HepG2 (cell line): ENCODE measurements around the gene HDAC5. TPM values are rescaled to one million over a fixed set of nuclear protein-coding genes. Genes with fewer than 3 reads are reported as not detected.

ENCODE experiments used
- ATAC-seq: fragments of 200-7000 bp; cut with Tn5 transposase; 3 replicates; pipeline ENCODE4 v1.9.1; 2020; ENCODE audit warnings: mild to moderate bottlenecking, moderate library complexity
- BruUV-seq: library from RNA; stranded (reverse); fragments of 400-500 nt; replicated peaks from 2 replicates; lab custom pipeline; 2021; lab: Mats Ljungman, UMichigan
- CTCF ChIA-PET: fragments of 300-600 bp; formaldehyde crosslinking; extraction: SDS; loops from one replicate; lab custom pipeline; 2021; ENCODE audit warnings: low total read pairs, inconsistent platforms, low intra/inter-chr PET ratio; lab: Yijun Ruan, JAX
- POLR2A ChIA-PET: fragments of 350-600 bp; sonication (Branson Sonifier 250); formaldehyde crosslinking; loops from one replicate; lab custom pipeline; 2020; ENCODE audit warnings: antibody characterized with exemption, inconsistent platforms; lab: Yijun Ruan, JAX
- DNase-seq: peaks from one replicate; pipeline ENCODE4 v3.0.0-alpha.2; 2015; ENCODE audit warnings: low spot score
- FAIRE-seq: peaks from 3 replicates; lab custom pipeline; 2011; peaks lifted over from hg19 to GRCh38; lab: Jason Lieb, UNC
- H2AFZ ChIP-seq: one replicate; pipeline ENCODE4 v1.6.1; 2011; ENCODE audit warnings: low read length, inconsistent platforms
- H3K27ac ChIP-seq: fragments of 300-600 bp; 3 replicates; pipeline ENCODE4 v1.8.0; 2011; ENCODE audit warnings: mixed run types, mild to moderate bottlenecking, mixed read lengths, low read length, inconsistent platforms; ENCODE audit not compliant: insufficient read depth; ENCODE audit errors: extremely low read length
- H3K27me3 ChIP-seq, 2 experiments: fragments of 200-600 bp in 1 of 2; 2 replicates in 1 of 2; 3 replicates in 1 of 2; pipeline versions ENCODE4 v1.6.0 to v1.8.0; 2011; ENCODE audit warnings: low read length in 2 of 2, mild to moderate bottlenecking in 2 of 2, moderate library complexity in 2 of 2, inconsistent platforms in 1 of 2; ENCODE audit not compliant: insufficient read depth in 2 of 2, control insufficient read depth in 1 of 2
- H3K36me3 ChIP-seq, 2 experiments: fragments of 200-600 bp in 1 of 2; replicated peaks in 1 of 2; 2 replicates in 1 of 2; 3 replicates in 1 of 2; pipeline versions ENCODE4 v1.5.1 to v1.8.0; 2011; ENCODE audit warnings: low read length in 2 of 2, inconsistent platforms in 1 of 2; ENCODE audit not compliant: insufficient read depth in 2 of 2, control insufficient read depth in 1 of 2
- H3K4me1 ChIP-seq: 2 replicates; pipeline ENCODE4 v1.5.1; 2012; ENCODE audit warnings: low read length, inconsistent platforms; ENCODE audit not compliant: insufficient read depth
- H3K4me2 ChIP-seq: 2 replicates; pipeline ENCODE4 v1.6.0; 2011; ENCODE audit warnings: low read depth, low read length, inconsistent platforms
- H3K4me3 ChIP-seq, 3 experiments: fragments of 200-600 bp in 1 of 3; sonication (generic), shearing (Covaris generic) in 1 of 3; replicated peaks in 1 of 3; 2 replicates each; pipeline ENCODE4 v1.5.1; 2011 to 2016; ENCODE audit warnings: low read length in 3 of 3, inconsistent platforms in 2 of 3, low read depth in 2 of 3, mild to moderate bottlenecking in 2 of 3, control low read depth in 1 of 3, mixed read lengths in 1 of 3; ENCODE audit not compliant: insufficient read depth in 1 of 3
- H3K79me2 ChIP-seq: one replicate; pipeline ENCODE4 v1.6.1; 2011; ENCODE audit warnings: low read length, inconsistent platforms; ENCODE audit not compliant: insufficient read depth
- H3K9ac ChIP-seq: 2 replicates; pipeline ENCODE4 v1.6.0; 2011; ENCODE audit warnings: mild to moderate bottlenecking, low read depth, low read length, inconsistent platforms; ENCODE audit not compliant: insufficient read depth
- H3K9me3 ChIP-seq: 2 replicates; pipeline ENCODE4 v1.5.1; 2012; ENCODE audit warnings: mild to moderate bottlenecking, low read length
- H4K20me1 ChIP-seq: 2 replicates; pipeline ENCODE4 v1.6.0; 2011; ENCODE audit warnings: inconsistent platforms, mild to moderate bottlenecking, low read length, moderate library complexity; ENCODE audit not compliant: insufficient read depth
- ETV5 ChIP-seq: IDR thresholded peaks from 2 replicates; pipeline ENCODE4 v1.6.1; 2018; ENCODE audit warnings: missing biosample characterization, missing genetic modification reagents, inconsistent platforms, borderline replicate concordance
- FOXO1 ChIP-seq: sonication (generic); formaldehyde crosslinking; IDR thresholded peaks from 2 replicates; pipeline ENCODE4 v1.4.0; 2020; ENCODE audit warnings: missing genetic modification reagents
- GATA4 ChIP-seq: sonication (generic); IDR thresholded peaks from 2 replicates; pipeline ENCODE4 v1.6.1; 2016; ENCODE audit warnings: antibody characterized with exemption, low read depth, borderline replicate concordance
- HES4 ChIP-seq: sonication (generic); formaldehyde crosslinking; IDR thresholded peaks from 2 replicates; pipeline ENCODE4 v1.9.0; 2021; ENCODE audit warnings: mild to moderate bottlenecking, missing genetic modification reagents, borderline replicate concordance
- NFE2L2 ChIP-seq: fragments of 150-350 bp; IDR thresholded peaks from 2 replicates; pipeline ENCODE4 v1.6.1; 2014; ENCODE audit warnings: low read length
- SRSF9 ChIP-seq: fragments of 200-400 bp; formaldehyde crosslinking; IDR thresholded peaks from 2 replicates; pipeline ENCODE4 v1.6.1; 2018; ENCODE audit warnings: borderline replicate concordance, mild to moderate bottlenecking, low read depth, low read length; ENCODE audit not compliant: insufficient read depth, poor library complexity, severe bottlenecking
- TEAD2 ChIP-seq: sonication (generic); formaldehyde crosslinking; IDR thresholded peaks from 2 replicates; pipeline ENCODE4 v1.9.0; 2021; ENCODE audit warnings: missing genetic modification reagents
- TGIF2 ChIP-seq: IDR thresholded peaks from 2 replicates; pipeline ENCODE4 v1.6.1; 2016; ENCODE audit warnings: control low read depth, missing compliant biosample characterization
- WGBS: methylation state at CpG from one replicate; pipeline ENCODE4 v1.1.6; 2017; ENCODE audit warnings: low lambda C conversion rate; 5-methylcytosine and 5-hydroxymethylcytosine counted together
- in situ Hi-C: cut with HindIII; loops from 2 replicates; pipeline ENCODE4 v1.10.0; 2017; ENCODE audit warnings: low pct_unique_long_range_greater_than_20kb; ENCODE audit not compliant: extremely low pct_ligation_motif_present
- intact Hi-C: fragments of 100-400 bp; cut with micrococcal nuclease; formaldehyde crosslinking; loops from one replicate; pipeline ENCODE4 v1.10.0; 2022; ENCODE audit not compliant: unreplicated experiment
- polyA plus RNA-seq, 8 experiments: library from polyadenylated mRNA; depleted of rRNA in 3 of 8; stranded (reverse) in 7 of 8; unstranded in 1 of 8; fragments of >200 nt; fragmentation: Illumina TruSeq in 4 of 8; extraction: Trizol in 4 of 8; gene quantifications; 2 replicates each; pipeline versions ENCODE4 v1.2.1 to v1.2.3, GENCODE V29; 2011 to 2016; ENCODE audit warnings: low read depth in 4 of 8, missing spikeins in 1 of 8, mixed read lengths in 1 of 8; ENCODE audit not compliant: insufficient read depth in 1 of 8
- total RNA-seq, 5 experiments: library from RNA; depleted of rRNA; stranded (reverse); fragments of >200 nt; fragmentation: Illumina TruSeq; extraction: Trizol; gene quantifications; 2 replicates each; pipeline ENCODE4 v1.2.3, GENCODE V29; 2016; ENCODE audit warnings: low read depth in 1 of 5
- TF ChIP-seq, protein P1 (sequence below): sonication (generic); formaldehyde crosslinking; IDR thresholded peaks from 2 replicates; pipeline ENCODE4 v1.4.0; 2020; ENCODE audit warnings: missing genetic modification reagents
- TF ChIP-seq, protein P2 (sequence below): sonication (generic); formaldehyde crosslinking; IDR thresholded peaks from 2 replicates; pipeline ENCODE4 v1.4.0; 2020; ENCODE audit warnings: missing genetic modification reagents

Gene HDAC5
- total and polyA plus RNA-seq, 2 of the 13 experiments (the other 11 are each of a cell fraction or from before 2014, with no cell fraction given): 46.4 to 85.4 TPM

DNA sequence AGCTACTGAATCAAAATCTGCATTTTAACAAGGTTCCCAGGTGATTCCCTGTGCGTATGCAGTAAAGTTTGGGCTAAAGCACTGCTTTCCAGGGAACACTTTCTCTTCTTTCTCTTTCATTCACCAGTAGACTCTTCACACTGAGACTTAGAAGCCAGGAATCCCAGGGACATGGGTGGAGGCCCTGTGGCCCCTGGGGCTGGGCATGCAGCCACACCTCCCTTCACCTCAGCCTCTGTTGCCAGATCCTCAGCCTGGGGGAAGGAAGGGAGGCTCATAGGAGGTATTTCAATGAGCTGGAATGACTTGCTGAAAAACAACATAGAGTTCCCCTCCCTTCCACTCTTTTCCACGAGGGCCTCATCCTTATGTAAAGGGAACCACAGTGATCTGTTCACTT lies 51.7 kb downstream of the HDAC5 start:
- ChIA-PET POLR2A (interaction anchor here (1.0 to 4.6 kb wide), 8 partner anchors 15 to 115 kb away, joined by 3 to 16 read pairs (median 9); partner anchors contain the start of genes HDAC5 and TMUB2), CTCF (interaction anchor here (1.3 kb wide), 1 partner anchor 11 kb away, joined by 3 read pairs; no protein-coding TSS in a partner anchor)
- in situ Hi-C loops (no loop called here), intact Hi-C loops (loop anchor here (2.0 kb wide), 1 partner anchor 39 kb away; no protein-coding TSS in a partner anchor)
- FAIRE-seq (no peak), DNase-seq (no peak), ATAC-seq (no peak)
- Histone ChIP-seq H3K27me3 (no peaks in the 10 kb centered on the region; a peak in 1 of 5 replicates), H3K9me3 (no peaks in the 10 kb centered on the region), H3K9ac (peak overlapping the region; percentile 92), H3K36me3 (peaks cover 4 to 21% of the 10 kb centered on the region in 2 experiments), H3K4me2 (peak overlapping the region; percentile 98), H4K20me1 (no peaks in the 10 kb centered on the region), H3K4me3 (peak overlapping the region; percentile 63 to 96 (median 77)), H3K4me1 (peaks cover 45% of the 10 kb centered on the region), H2AFZ (no peak overlapping the region), H3K79me2 (peaks cover 13% of the 10 kb centered on the region), H3K27ac (peak overlapping the region; percentile 88)
- no TSS peak for BruUV-seq
- TF ChIP-seq TEAD2 (CRISPR knock-in tag): no peak
- 0 out of 2 replicates have a peak, but pooled peaks have one; percentile 8 for TF ChIP-seq HES4 (CRISPR knock-in tag)
- TF ChIP-seq GATA4: no peak
- 0 out of 2 replicates have a peak, but pooled peaks have one; percentile 28 for TF ChIP-seq ETV5 (CRISPR knock-in tag)
- TF ChIP-seq, protein P1, sequence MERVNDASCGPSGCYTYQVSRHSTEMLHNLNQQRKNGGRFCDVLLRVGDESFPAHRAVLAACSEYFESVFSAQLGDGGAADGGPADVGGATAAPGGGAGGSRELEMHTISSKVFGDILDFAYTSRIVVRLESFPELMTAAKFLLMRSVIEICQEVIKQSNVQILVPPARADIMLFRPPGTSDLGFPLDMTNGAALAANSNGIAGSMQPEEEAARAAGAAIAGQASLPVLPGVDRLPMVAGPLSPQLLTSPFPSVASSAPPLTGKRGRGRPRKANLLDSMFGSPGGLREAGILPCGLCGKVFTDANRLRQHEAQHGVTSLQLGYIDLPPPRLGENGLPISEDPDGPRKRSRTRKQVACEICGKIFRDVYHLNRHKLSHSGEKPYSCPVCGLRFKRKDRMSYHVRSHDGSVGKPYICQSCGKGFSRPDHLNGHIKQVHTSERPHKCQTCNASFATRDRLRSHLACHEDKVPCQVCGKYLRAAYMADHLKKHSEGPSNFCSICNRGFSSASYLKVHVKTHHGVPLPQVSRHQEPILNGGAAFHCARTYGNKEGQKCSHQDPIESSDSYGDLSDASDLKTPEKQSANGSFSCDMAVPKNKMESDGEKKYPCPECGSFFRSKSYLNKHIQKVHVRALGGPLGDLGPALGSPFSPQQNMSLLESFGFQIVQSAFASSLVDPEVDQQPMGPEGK (CRISPR knock-in tag): 0 out of 2 replicates have a peak, but pooled peaks have one; percentile 17
- peak; percentile 32; the same call in 1 of the 2 replicates for TF ChIP-seq FOXO1 (CRISPR knock-in tag)
- peak; percentile 32; the same call in 1 of the 2 replicates for TF ChIP-seq NFE2L2
- TF ChIP-seq, protein P2, sequence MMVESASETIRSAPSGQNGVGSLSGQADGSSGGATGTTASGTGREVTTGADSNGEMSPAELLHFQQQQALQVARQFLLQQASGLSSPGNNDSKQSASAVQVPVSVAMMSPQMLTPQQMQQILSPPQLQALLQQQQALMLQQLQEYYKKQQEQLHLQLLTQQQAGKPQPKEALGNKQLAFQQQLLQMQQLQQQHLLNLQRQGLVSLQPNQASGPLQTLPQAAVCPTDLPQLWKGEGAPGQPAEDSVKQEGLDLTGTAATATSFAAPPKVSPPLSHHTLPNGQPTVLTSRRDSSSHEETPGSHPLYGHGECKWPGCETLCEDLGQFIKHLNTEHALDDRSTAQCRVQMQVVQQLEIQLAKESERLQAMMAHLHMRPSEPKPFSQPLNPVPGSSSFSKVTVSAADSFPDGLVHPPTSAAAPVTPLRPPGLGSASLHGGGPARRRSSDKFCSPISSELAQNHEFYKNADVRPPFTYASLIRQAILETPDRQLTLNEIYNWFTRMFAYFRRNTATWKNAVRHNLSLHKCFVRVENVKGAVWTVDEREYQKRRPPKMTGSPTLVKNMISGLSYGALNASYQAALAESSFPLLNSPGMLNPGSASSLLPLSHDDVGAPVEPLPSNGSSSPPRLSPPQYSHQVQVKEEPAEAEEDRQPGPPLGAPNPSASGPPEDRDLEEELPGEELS (CRISPR knock-in tag): 0 out of 2 replicates have a peak, but pooled peaks have one; percentile 11
- 0 out of 2 replicates have a peak, but pooled peaks have one; percentile 44 for TF ChIP-seq TGIF2
- TF ChIP-seq SRSF9: no peak
- WGBS: 17% methylated on average over 2 of the region's 2 CpGs
